HFFc6 (cell line): ENCODE measurements around the gene GLIS2. TPM values are rescaled to one million over a fixed set of nuclear protein-coding genes. Genes with fewer than 3 reads are reported as not detected.

Experiments
- DNase-seq: peaks from one replicate; pipeline ENCODE4 v3.0.0-alpha.2; 2018
- H3K27ac Mint-ChIP-seq: 2 replicates; pipeline ENCODE4 v1.8.0; 2020; ENCODE audit warnings: mild to moderate bottlenecking, mixed read lengths
- H3K27me3 Mint-ChIP-seq: 2 replicates; pipeline ENCODE4 v1.8.0; 2021; ENCODE audit warnings: mild to moderate bottlenecking, moderate library complexity, mixed read lengths; ENCODE audit not compliant: insufficient read depth
- H3K36me3 Mint-ChIP-seq: 2 replicates; pipeline ENCODE4 v1.8.0; 2021; ENCODE audit warnings: low read depth, mixed read lengths
- H3K4me1 Mint-ChIP-seq: 2 replicates; pipeline ENCODE4 v1.8.0; 2020; ENCODE audit warnings: low read depth, mixed read lengths
- H3K4me3 Mint-ChIP-seq: 2 replicates; pipeline ENCODE4 v1.8.0; 2020; ENCODE audit warnings: mild to moderate bottlenecking, moderate library complexity, mixed read lengths
- H3K9me3 Mint-ChIP-seq: 2 replicates; pipeline ENCODE4 v1.8.0; 2020; ENCODE audit warnings: mild to moderate bottlenecking, mixed read lengths
- CTCF ChIP-seq: fragments of 200-600 bp; sonication (generic); IDR thresholded peaks from 2 replicates; pipeline ENCODE4 v1.5.0; 2021; ENCODE audit warnings: antibody characterized with exemption, mild to moderate bottlenecking
- total RNA-seq, 6 experiments: library from RNA; stranded (reverse); fragmentation: NEBNext Ultra II Directional; extraction: Animal tissue kit (Norgen Biotek cat#: 25700); gene quantifications; 2 replicates in 1 of 6; 3 replicates in 5 of 6; pipeline ENCODE4 v1.2.3, GENCODE V29; 2021

Gene GLIS2
- total RNA-seq, 6 experiments from 2014 or later, result 21.9 to 26.0 (median 23.5) TPM

DNA sequence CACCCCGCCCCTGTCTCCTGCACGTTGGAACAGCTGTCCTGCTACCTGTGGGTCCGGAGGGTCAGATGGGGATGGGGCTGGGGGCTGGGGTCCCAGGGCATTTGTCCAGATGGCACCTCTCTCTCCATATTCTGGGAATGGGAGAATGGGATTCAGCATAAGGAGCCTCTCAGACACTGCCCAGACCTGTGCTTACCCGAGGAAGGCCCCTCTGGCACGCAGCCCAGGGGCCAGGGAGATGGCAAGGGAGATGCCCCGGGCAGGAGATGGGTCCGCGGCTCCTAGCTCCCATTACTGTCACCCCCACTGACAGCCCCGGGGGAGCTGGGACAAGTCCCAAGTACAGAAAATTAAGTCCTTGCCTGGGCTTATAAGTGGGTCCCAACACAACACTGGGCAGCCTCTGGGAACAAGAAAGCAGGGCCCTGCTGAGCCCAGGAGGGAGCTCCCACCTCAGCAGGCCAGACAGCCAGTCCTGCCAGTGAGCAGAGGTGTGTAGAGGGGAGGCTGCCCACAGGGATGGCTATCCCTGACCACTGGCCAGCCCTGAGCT is 57.6 kb downstream of the GLIS2 start:
- no peaks in the 10 kb centered on the region; the same call in 1 of the 2 replicates for H3K36me3 Mint-ChIP-seq
- no peak for TF ChIP-seq CTCF
- peaks cover 70% of the 10 kb centered on the region for H3K4me1 Mint-ChIP-seq
- H3K4me3 Mint-ChIP-seq, result peak overlapping the region; percentile 93
- H3K9me3 Mint-ChIP-seq, result no peaks in the 10 kb centered on the region
- H3K27ac Mint-ChIP-seq, result peak overlapping the region; percentile 98
- H3K27me3 Mint-ChIP-seq, result peaks cover 5% of the 10 kb centered on the region; the same call in 1 of the 2 replicates
- no peak for DNase-seq

DNA sequence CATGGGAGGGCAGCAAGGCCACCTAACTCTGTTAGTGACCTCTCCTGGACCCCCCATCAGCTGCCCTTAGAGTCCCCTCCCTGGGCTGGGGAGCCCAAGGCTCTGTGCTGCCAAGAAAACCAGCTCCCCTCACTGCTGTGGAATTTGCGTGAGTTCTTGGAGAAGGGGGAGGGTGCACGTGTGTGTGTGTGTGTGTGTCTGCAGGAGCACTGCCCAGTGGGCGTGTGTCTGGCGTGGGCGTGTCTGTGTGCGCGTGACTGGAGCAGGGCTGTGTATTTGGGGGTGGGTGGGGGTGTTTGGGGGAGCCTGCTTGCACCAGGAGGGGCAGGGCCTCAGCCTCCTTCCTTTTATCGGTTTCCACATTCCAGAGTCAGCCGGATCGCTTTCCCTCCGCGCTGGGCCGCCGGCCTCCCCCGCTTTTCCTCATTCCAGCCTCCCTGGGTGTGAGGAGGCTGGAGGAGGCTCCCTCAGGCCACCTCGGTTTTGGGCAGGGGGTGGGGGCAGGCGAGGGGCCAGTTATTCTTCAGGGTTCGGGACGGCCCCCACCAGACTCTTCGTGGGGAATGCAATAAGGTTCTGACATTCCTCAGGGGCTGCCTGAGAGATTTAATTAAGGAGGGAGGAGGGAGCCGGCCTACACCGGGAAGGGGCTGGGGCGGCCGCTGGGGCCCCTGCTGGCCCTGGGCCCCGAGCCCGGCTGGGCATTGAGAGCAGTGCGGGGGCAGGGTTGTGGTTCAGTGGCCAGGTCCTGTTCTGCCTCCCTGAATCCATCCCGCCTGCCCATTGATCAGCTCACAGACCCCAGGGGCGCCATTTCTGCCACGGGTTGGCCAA is 58.3 kb downstream of the GLIS2 start:
- peak; percentile 98 for DNase-seq
- Mint-ChIP-seq H3K4me3 (peak overlapping the region; percentile 93), H3K36me3 (no peaks in the 10 kb centered on the region; the same call in 1 of the 2 replicates), H3K4me1 (peaks cover 65% of the 10 kb centered on the region), H3K9me3 (no peaks in the 10 kb centered on the region), H3K27ac (peak overlapping the region; percentile 98), H3K27me3 (peaks cover 8% of the 10 kb centered on the region)
- no peak for TF ChIP-seq CTCF

DNA sequence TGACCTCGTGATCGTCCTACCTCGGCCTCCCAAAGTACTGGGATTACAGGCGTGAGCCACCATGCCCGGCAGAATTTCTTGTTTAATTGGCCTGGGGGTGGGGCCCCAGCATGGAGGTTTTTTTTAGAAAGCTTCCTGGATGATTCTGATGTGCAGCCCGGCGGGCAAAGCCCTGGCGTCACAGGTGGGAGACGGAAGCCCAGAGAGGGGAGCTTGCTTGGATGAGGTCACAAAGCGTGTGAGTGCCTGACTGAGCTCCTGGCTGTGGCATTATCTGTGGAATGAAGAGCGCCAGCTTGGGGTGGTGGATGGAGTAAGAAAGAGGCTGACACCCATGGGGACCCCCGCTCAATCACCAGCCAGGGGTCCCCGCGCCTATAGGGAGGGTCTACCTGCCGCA is 59.9 kb downstream of the GLIS2 start:
- peak; percentile 68 for DNase-seq
- H3K27me3 Mint-ChIP-seq, result peaks cover 9% of the 10 kb centered on the region
- H3K4me3 Mint-ChIP-seq, result peak overlapping the region; percentile 83
- H3K36me3 Mint-ChIP-seq, result no peaks in the 10 kb centered on the region; the same call in 1 of the 2 replicates
- peaks cover 56% of the 10 kb centered on the region for H3K4me1 Mint-ChIP-seq
- TF ChIP-seq CTCF, result no peak
- H3K9me3 Mint-ChIP-seq, result no peaks in the 10 kb centered on the region
- H3K27ac Mint-ChIP-seq, result peak overlapping the region; percentile 98

- peak; percentile 89 for DNase-seq
- H3K27ac Mint-ChIP-seq, result peak overlapping the region; percentile 98
- H3K4me1 Mint-ChIP-seq, result peaks cover 51% of the 10 kb centered on the region
- peaks cover 9% of the 10 kb centered on the region for H3K27me3 Mint-ChIP-seq
- peak overlapping the region; percentile 83 for H3K4me3 Mint-ChIP-seq
- no peaks in the 10 kb centered on the region; the same call in 1 of the 2 replicates for H3K36me3 Mint-ChIP-seq
- peak; percentile 17; the same call in 1 of the 2 replicates for TF ChIP-seq CTCF
- no peaks in the 10 kb centered on the region for H3K9me3 Mint-ChIP-seq
Observed at GRCh38 chr16:4376126-4376892, 60.4 kb downstream of the GLIS2 start.

DNA sequence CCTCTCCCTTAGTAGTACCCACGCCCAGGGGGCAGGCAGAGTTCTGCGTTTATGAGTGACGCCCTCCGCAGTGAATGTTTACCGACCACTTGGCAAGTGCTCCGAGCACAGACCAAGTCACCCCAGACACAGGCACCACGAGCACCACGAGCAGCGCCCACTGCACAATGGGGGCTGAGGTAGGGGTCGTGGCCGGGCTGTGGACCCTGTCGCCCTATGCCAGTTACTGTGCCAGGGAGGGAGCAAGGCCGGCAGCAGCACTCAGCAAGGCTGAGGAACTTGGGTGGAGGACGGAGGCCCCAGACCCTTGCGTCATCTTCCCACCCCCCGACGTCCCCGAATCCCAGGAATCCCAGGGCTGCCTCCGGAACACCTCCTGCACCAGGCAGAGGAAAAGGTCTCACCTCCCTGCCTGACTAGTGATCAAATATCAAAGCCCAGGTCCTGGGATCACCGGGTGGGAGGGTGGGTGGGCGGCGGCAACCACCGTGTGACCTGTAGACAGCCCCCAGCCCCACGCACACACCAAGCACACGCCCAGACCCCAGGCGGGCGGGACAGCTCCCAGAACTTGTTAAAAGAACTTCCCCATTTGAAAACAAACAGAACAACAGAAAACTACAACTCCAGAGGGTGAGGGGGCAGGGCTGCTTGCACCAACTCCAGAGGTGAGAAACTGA is 61.2 kb downstream of the GLIS2 start:
- no peak for TF ChIP-seq CTCF
- Mint-ChIP-seq H3K4me1 (peaks cover 49% of the 10 kb centered on the region), H3K27me3 (peaks cover 9% of the 10 kb centered on the region), H3K27ac (peak overlapping the region; percentile 98), H3K36me3 (no peaks in the 10 kb centered on the region; the same call in 1 of the 2 replicates), H3K9me3 (no peaks in the 10 kb centered on the region), H3K4me3 (peak overlapping the region; percentile 83)
- no peak for DNase-seq
